SU-DHL-6 (cell line): ENCODE data around the gene NEK11.

Experiments used
- EZH2phosphoT487 ChIP-seq: fragments of 200-600 bp; sonication (generic), shearing (Covaris generic); conservative IDR thresholded peaks from 2 replicates; pipeline ENCODE4 v1.6.1; 2018; ENCODE audit warnings: mild to moderate bottlenecking, antibody characterized with exemption, low read length, moderate library complexity, mixed read lengths
- TF ChIP-seq, protein P1 (sequence below): fragments of 200-600 bp; sonication (generic); IDR thresholded peaks from one replicate; pipeline ENCODE4 v1.5.1; 2017; ENCODE audit warnings: antibody characterized with exemption, mild to moderate bottlenecking, low read length, moderate library complexity; ENCODE audit not compliant: insufficient read depth, poor library complexity, severe bottlenecking

DNA sequence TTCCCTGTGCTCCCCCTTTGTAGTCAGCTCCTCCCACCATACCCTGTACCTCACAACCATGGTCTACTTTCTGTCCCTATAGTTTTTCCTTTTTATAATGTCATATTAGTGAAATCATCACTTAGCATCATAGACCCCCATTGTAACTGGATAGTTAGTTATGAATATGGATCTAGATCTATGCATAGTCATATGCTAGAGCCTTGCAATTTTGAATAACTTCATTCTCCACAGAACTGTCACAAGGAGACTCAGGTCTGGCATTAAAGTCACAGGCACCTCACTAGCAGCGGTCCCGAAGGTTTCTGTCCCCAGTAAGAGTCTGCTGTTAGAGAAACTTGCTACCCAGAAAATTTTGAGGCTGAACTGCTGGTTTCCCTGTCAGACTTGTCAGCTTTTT, 252.9 kb downstream of the NEK11 start:
- TF ChIP-seq, protein P1, sequence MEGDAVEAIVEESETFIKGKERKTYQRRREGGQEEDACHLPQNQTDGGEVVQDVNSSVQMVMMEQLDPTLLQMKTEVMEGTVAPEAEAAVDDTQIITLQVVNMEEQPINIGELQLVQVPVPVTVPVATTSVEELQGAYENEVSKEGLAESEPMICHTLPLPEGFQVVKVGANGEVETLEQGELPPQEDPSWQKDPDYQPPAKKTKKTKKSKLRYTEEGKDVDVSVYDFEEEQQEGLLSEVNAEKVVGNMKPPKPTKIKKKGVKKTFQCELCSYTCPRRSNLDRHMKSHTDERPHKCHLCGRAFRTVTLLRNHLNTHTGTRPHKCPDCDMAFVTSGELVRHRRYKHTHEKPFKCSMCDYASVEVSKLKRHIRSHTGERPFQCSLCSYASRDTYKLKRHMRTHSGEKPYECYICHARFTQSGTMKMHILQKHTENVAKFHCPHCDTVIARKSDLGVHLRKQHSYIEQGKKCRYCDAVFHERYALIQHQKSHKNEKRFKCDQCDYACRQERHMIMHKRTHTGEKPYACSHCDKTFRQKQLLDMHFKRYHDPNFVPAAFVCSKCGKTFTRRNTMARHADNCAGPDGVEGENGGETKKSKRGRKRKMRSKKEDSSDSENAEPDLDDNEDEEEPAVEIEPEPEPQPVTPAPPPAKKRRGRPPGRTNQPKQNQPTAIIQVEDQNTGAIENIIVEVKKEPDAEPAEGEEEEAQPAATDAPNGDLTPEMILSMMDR, result no peak
- TF ChIP-seq EZH2phosphoT487, result no peak
